CD14-positive monocyte (primary cell): ENCODE data around the gene ZFHX3. TPM values are rescaled to one million over a fixed set of nuclear protein-coding genes. Genes with fewer than 3 reads are reported as not detected.
A peak's percentile ranks its signal among the peaks of the same experiment; 100 is the strongest.

Source experiments
- DNase-seq, 3 donors: peaks; one replicate each; pipeline ENCODE4 v3.0.0-alpha.2; 2011 to 2022
- H2AFZ ChIP-seq: 2 replicates; pipeline ENCODE4 v1.6.0; 2012; ENCODE audit warnings: mild to moderate bottlenecking, low read depth, low read length, inconsistent platforms; ENCODE audit not compliant: insufficient read depth, poor library complexity, severe bottlenecking
- H3K27ac ChIP-seq, 2 donors: 1 replicate in 1 of 2; 2 replicates in 1 of 2; pipeline ENCODE4 v1.5.1; 2012 to 2013; ENCODE audit warnings: low read length in 2 of 2, control low read depth in 1 of 2, inconsistent platforms in 1 of 2, low read depth in 1 of 2, mild to moderate bottlenecking in 1 of 2
- H3K27me3 ChIP-seq, 2 donors: one replicate each; pipeline versions ENCODE4 v1.6.0 to v1.6.1; 2011 to 2013; ENCODE audit warnings: low read length in 2 of 2; ENCODE audit not compliant: control insufficient read depth in 2 of 2, insufficient read depth in 2 of 2
- H3K36me3 ChIP-seq, 2 donors: replicated peaks in 1 of 2; 1 replicate in 1 of 2; 2 replicates in 1 of 2; pipeline versions ENCODE4 v1.5.1 to v1.6.1; 2012 to 2013; ENCODE audit warnings: low read length in 2 of 2, control low read depth in 1 of 2, inconsistent platforms in 1 of 2, mild to moderate bottlenecking in 1 of 2; ENCODE audit not compliant: insufficient read depth in 2 of 2, control insufficient read depth in 1 of 2
- H3K4me1 ChIP-seq, 2 donors: 1 replicate in 1 of 2; 2 replicates in 1 of 2; pipeline versions ENCODE4 v1.5.1 to v1.6.1; 2012 to 2013; ENCODE audit warnings: low read length in 2 of 2, control low read depth in 1 of 2, inconsistent platforms in 1 of 2, mild to moderate bottlenecking in 1 of 2, moderate library complexity in 1 of 2; ENCODE audit not compliant: insufficient read depth in 2 of 2, control insufficient read depth in 1 of 2
- H3K4me2 ChIP-seq: replicated peaks from 2 replicates; pipeline ENCODE3; 2012; ENCODE audit warnings: low read length, moderate library complexity, mild to moderate bottlenecking; ENCODE audit not compliant: poor library complexity, severe bottlenecking; ENCODE audit errors: extremely low read depth
- H3K4me3 ChIP-seq, 3 experiments: fragments of 200-600 bp in 1 of 3; sonication (generic) in 1 of 3; replicated peaks in 1 of 3; 1 replicate in 2 of 3; 2 replicates in 1 of 3; pipeline ENCODE4 v1.5.1; 2011 to 2013; ENCODE audit warnings: low read length in 3 of 3, mild to moderate bottlenecking in 3 of 3, control low read depth in 2 of 3, low read depth in 2 of 3, inconsistent platforms in 1 of 3, moderate library complexity in 1 of 3
- H3K79me2 ChIP-seq: 2 replicates; pipeline ENCODE4 v1.6.0; 2012; ENCODE audit warnings: mild to moderate bottlenecking, control low read depth, inconsistent platforms, low read length, moderate library complexity; ENCODE audit not compliant: insufficient read depth
- H3K9ac ChIP-seq: 2 replicates; pipeline ENCODE4 v1.6.0; 2017; ENCODE audit warnings: low read length, mild to moderate bottlenecking; ENCODE audit not compliant: insufficient read depth, poor library complexity, severe bottlenecking
- H3K9me3 ChIP-seq, 2 donors: replicated peaks in 1 of 2; 1 replicate in 1 of 2; 2 replicates in 1 of 2; pipeline versions ENCODE4 v1.5.1 to v1.6.1; 2012 to 2013; ENCODE audit warnings: low read length in 2 of 2, control low read depth in 1 of 2; ENCODE audit not compliant: control insufficient read depth in 1 of 2, insufficient read depth in 1 of 2
- H4K20me1 ChIP-seq: 2 replicates; pipeline ENCODE4 v1.6.0; 2012; ENCODE audit warnings: mild to moderate bottlenecking, low read length, control low read depth, moderate library complexity; ENCODE audit not compliant: insufficient read depth
- H3K27ac Mint-ChIP-seq, 7 donors: one replicate each; pipeline ENCODE4 v1.8.0; 2020; ENCODE audit warnings: mild to moderate bottlenecking in 7 of 7, mixed read lengths in 7 of 7, moderate library complexity in 6 of 7, inconsistent platforms in 2 of 7
- H3K27me3 Mint-ChIP-seq, 3 donors: one replicate each; pipeline ENCODE4 v1.8.0; 2021 to 2022; ENCODE audit warnings: low read depth in 3 of 3, mild to moderate bottlenecking in 3 of 3, mixed read lengths in 3 of 3, moderate library complexity in 3 of 3, inconsistent platforms in 1 of 3
- H3K36me3 Mint-ChIP-seq, 2 donors: one replicate each; pipeline ENCODE4 v1.8.0; 2020; ENCODE audit warnings: mixed read lengths in 2 of 2, inconsistent platforms in 1 of 2, mild to moderate bottlenecking in 1 of 2
- H3K4me1 Mint-ChIP-seq: one replicate; pipeline ENCODE4 v1.8.0; 2020; ENCODE audit warnings: mild to moderate bottlenecking, mixed read lengths
- H3K4me3 Mint-ChIP-seq, 2 donors: one replicate each; pipeline ENCODE4 v1.8.0; 2020; ENCODE audit warnings: mild to moderate bottlenecking in 2 of 2, mixed read lengths in 2 of 2, moderate library complexity in 1 of 2
- H3K9me3 Mint-ChIP-seq, 7 donors: one replicate each; pipeline ENCODE4 v1.8.0; 2020 to 2022; ENCODE audit warnings: mixed read lengths in 7 of 7, mild to moderate bottlenecking in 6 of 7, moderate library complexity in 6 of 7, inconsistent platforms in 2 of 7
- WGBS: methylation state at CpG from one replicate; pipeline ENCODE4 v1.1.5; 2013; ENCODE audit warnings: missing lambda C conversion rate; ENCODE audit not compliant: insufficient coverage; 5-methylcytosine and 5-hydroxymethylcytosine counted together
- intact Hi-C, 2 donors: fragments of 100-400 bp; cut with micrococcal nuclease; formaldehyde crosslinking; loops; one replicate each; pipeline versions ENCODE4 v1.15.0 to v1.15.1; 2023
- polyA plus RNA-seq, 3 donors: library from polyadenylated mRNA; depleted of rRNA in 1 of 3; unstranded in 2 of 3; stranded (reverse) in 1 of 3; fragments of 300-500 nt in 2 of 3; fragments of >200 nt in 1 of 3; fragmentation: Illumina TruSeq in 2 of 3; gene quantifications; 1 replicate in 2 of 3; 2 replicates in 1 of 3; pipeline ENCODE4 v1.2.3, GENCODE V29; 2012 to 2021
- TF ChIP-seq, protein P1 (sequence below): fragments of 200-600 bp; IDR thresholded peaks from one replicate; pipeline ENCODE4 v1.8.0; 2022; ENCODE audit warnings: antibody characterized with exemption, mild to moderate bottlenecking

Gene ZFHX3
- polyA plus RNA-seq, 3 donors = 0.42 to 4.2 (median 0.43) TPM

DNA sequence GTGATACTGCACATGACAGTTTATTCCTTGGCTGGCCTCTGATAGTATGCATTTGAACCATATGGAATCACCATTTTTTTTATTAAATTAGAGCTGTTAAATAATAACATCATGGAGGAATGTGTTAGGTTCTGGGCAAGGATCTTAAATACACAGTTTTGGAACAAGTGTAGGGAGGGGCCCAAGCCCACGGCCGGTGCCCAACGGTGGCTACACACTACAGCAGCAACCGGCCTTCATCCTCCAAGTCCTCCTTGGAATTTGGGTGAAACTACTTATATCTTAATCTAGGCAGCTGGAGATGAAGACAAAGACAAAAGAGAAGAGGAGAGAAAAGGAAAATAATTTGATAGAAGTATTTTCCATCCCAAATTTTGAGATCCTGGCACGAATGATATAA is 35.6 kb downstream of the ZFHX3 start:
- Histone ChIP-seq H3K4me3 (no peak overlapping the region), H3K27ac (no peak overlapping the region), H3K79me2 (peaks cover 14% of the 10 kb centered on the region), H3K36me3 (no peaks in the 10 kb centered on the region), H3K27me3 (no peaks in the 10 kb centered on the region), H3K9ac (no peak overlapping the region), H3K4me1 (peaks cover 28 to 39% of the 10 kb centered on the region in 2 donors), H2AFZ (no peak overlapping the region), H3K4me2 (no peak overlapping the region), H4K20me1 (peaks cover 95% of the 10 kb centered on the region), H3K9me3 (no peaks in the 10 kb centered on the region)
- H3K36me3 Mint-ChIP-seq = no peaks in the 10 kb centered on the region
- H3K4me3 Mint-ChIP-seq = no peak overlapping the region
- WGBS = no CpG with 5 or more reads among the region's 5 CpGs
- no peak overlapping the region for H3K27ac Mint-ChIP-seq
- H3K9me3 Mint-ChIP-seq = no peaks in the 10 kb centered on the region
- intact Hi-C loops = no loop called here
- TF ChIP-seq, protein P1, sequence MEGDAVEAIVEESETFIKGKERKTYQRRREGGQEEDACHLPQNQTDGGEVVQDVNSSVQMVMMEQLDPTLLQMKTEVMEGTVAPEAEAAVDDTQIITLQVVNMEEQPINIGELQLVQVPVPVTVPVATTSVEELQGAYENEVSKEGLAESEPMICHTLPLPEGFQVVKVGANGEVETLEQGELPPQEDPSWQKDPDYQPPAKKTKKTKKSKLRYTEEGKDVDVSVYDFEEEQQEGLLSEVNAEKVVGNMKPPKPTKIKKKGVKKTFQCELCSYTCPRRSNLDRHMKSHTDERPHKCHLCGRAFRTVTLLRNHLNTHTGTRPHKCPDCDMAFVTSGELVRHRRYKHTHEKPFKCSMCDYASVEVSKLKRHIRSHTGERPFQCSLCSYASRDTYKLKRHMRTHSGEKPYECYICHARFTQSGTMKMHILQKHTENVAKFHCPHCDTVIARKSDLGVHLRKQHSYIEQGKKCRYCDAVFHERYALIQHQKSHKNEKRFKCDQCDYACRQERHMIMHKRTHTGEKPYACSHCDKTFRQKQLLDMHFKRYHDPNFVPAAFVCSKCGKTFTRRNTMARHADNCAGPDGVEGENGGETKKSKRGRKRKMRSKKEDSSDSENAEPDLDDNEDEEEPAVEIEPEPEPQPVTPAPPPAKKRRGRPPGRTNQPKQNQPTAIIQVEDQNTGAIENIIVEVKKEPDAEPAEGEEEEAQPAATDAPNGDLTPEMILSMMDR = no peak
- H3K27me3 Mint-ChIP-seq = peaks cover 1 to 3% (median 3%) of the 10 kb centered on the region in 3 donors
- DNase-seq = no peak
- H3K4me1 Mint-ChIP-seq = peaks cover 43% of the 10 kb centered on the region

- Histone ChIP-seq H4K20me1 (peaks cover 91% of the 10 kb centered on the region), H3K27me3 (no peaks in the 10 kb centered on the region), H3K9me3 (no peaks in the 10 kb centered on the region), H3K4me1 (peaks cover 28 to 39% of the 10 kb centered on the region in 2 donors), H3K79me2 (peaks cover 14% of the 10 kb centered on the region), H2AFZ (no peak overlapping the region), H3K4me2 (no peak overlapping the region), H3K27ac (no peak overlapping the region), H3K9ac (no peak overlapping the region), H3K36me3 (no peaks in the 10 kb centered on the region), H3K4me3 (no peak overlapping the region)
- Mint-ChIP-seq H3K36me3 (no peaks in the 10 kb centered on the region), H3K27ac (peak overlapping the region in 2 of 7 donors; percentile 31 to 73), H3K4me3 (no peak overlapping the region), H3K4me1 (peaks cover 43% of the 10 kb centered on the region), H3K9me3 (no peaks in the 10 kb centered on the region), H3K27me3 (peaks cover 1 to 3% (median 3%) of the 10 kb centered on the region in 3 donors)
- TF ChIP-seq, protein P1 = no peak
- intact Hi-C loops = no loop called here
- DNase-seq = no peak
- WGBS = 0% methylated on average over 1 of the region's 4 CpGs
These were observed 36.0 kb downstream of the ZFHX3 start for GRCh38 chr16:73011926-73012325.
